ENCODE measurements around the gene UCP3.

UCP3 gene

DNA sequence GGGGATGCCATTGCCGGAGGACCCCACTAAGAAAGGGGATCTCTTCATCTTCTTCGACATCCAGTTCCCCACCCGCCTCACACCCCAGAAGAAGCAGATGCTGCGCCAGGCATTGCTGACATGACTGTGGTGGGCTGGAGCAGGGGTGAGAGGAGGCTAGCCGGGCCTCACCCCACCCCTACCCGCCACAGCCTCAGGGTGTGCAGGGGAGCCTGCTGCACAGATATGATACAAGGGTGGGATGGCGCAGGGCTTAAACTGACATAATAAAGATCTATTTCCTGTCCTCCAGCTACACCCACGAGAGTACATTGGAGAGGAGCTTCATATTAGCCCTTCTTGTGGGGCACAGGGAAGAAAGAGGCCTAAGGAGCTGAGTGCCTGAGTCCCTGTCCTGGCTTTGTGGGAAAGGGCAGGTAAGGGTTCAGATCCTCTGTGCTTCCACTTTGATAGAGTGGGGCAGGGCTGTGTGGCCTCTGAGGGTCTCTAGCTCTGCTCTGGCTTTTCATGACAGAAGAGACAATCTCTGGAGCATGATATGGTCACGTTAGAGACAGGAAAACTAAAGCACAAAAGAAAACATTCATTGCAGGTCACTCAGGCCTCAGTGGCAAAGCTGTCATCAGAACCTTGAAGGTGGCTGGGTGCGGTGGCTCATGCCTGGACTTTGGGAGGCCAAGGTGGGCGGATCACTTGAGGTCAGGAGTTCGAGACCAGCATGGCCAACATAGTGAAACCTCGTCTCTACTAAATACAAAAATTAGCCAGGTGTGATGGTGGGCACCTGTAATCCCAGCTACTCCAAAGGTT, 38.7 kb downstream of the UCP3 start:
- no peaks in the 10 kb centered on the region for H3K9me3 ChIP-seq (ENCODE audit: insufficient read depth, low read length)
- H3K9ac ChIP-seq (ENCODE audit: low read length): no peak overlapping the region
- TF ChIP-seq, protein P1, sequence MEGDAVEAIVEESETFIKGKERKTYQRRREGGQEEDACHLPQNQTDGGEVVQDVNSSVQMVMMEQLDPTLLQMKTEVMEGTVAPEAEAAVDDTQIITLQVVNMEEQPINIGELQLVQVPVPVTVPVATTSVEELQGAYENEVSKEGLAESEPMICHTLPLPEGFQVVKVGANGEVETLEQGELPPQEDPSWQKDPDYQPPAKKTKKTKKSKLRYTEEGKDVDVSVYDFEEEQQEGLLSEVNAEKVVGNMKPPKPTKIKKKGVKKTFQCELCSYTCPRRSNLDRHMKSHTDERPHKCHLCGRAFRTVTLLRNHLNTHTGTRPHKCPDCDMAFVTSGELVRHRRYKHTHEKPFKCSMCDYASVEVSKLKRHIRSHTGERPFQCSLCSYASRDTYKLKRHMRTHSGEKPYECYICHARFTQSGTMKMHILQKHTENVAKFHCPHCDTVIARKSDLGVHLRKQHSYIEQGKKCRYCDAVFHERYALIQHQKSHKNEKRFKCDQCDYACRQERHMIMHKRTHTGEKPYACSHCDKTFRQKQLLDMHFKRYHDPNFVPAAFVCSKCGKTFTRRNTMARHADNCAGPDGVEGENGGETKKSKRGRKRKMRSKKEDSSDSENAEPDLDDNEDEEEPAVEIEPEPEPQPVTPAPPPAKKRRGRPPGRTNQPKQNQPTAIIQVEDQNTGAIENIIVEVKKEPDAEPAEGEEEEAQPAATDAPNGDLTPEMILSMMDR (IDR thresholded peaks at IDR 0.05; ENCODE audit: insufficient read depth, low read length, poor library complexity, severe bottlenecking): no peak
- TF ChIP-seq EZH2phosphoT487 (conservative IDR thresholded peaks at IDR 0.05; ENCODE audit: low read length): no peak
- H3K4me2 ChIP-seq (ENCODE audit: low read depth, low read length, poor library complexity, severe bottlenecking): no peak overlapping the region
- peaks cover 7% of the 10 kb centered on the region; the same call in 1 of the 2 replicates for H3F3A ChIP-seq (ENCODE audit: insufficient read depth)
- H3K79me2 ChIP-seq (ENCODE audit: insufficient read depth, low read length): no peaks in the 10 kb centered on the region
- H3K27me3 ChIP-seq (ENCODE audit: low read length): no peaks in the 10 kb centered on the region
- no peaks in the 10 kb centered on the region for H4K20me1 ChIP-seq (ENCODE audit: low read depth, low read length)
- no peaks in the 10 kb centered on the region for H3K36me3 ChIP-seq (ENCODE audit: low read length)
- H3K27ac ChIP-seq (ENCODE audit: low read depth, low read length): no peak overlapping the region
- no peaks in the 10 kb centered on the region for H3K9me2 ChIP-seq (replicated peaks; ENCODE audit: insufficient read depth, low read length)
- no peak overlapping the region for H2AFZ ChIP-seq (ENCODE audit: low read depth, low read length, severe bottlenecking)
- H3K4me3 ChIP-seq (ENCODE audit: insufficient read depth, low read length, poor library complexity, severe bottlenecking): no peak overlapping the region

DNA sequence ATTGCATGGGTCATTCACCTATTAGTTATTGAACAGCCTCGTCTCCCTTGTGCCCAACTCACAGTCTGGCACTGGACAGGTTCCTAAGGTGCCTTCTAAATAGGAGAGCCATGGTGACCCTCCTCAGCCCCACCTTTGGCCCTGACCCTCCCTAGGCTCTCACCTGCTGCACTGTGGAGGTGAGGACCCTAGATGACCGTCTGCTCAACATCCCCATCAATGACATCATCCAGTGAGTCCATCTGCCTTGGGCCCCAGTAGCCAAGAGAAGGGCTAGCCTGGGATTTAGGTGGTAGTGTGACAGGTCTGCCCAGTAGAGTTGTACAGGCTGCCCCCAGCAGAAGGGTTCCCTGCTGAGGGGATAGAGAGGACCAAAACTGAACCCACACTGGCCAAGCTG, 39.8 kb downstream of the UCP3 start:
- Histone ChIP-seq H3K4me2 (ENCODE audit: low read depth, low read length, poor library complexity, severe bottlenecking) (no peak overlapping the region), H3K27me3 (ENCODE audit: low read length) (no peaks in the 10 kb centered on the region), H3K9me2 (replicated peaks; ENCODE audit: insufficient read depth, low read length) (no peaks in the 10 kb centered on the region), H3F3A (ENCODE audit: insufficient read depth) (peaks cover 7% of the 10 kb centered on the region; the same call in 1 of the 2 replicates), H2AFZ (ENCODE audit: low read depth, low read length, severe bottlenecking) (no peak overlapping the region), H3K27ac (ENCODE audit: low read depth, low read length) (no peak overlapping the region), H4K20me1 (ENCODE audit: low read depth, low read length) (no peaks in the 10 kb centered on the region), H3K9ac (ENCODE audit: low read length) (no peak overlapping the region), H3K4me3 (ENCODE audit: insufficient read depth, low read length, poor library complexity, severe bottlenecking) (no peak overlapping the region), H3K79me2 (ENCODE audit: insufficient read depth, low read length) (no peaks in the 10 kb centered on the region), H3K9me3 (ENCODE audit: insufficient read depth, low read length) (no peaks in the 10 kb centered on the region), H3K36me3 (ENCODE audit: low read length) (no peaks in the 10 kb centered on the region)
- no peak for TF ChIP-seq EZH2phosphoT487 (conservative IDR thresholded peaks at IDR 0.05; ENCODE audit: low read length)
- TF ChIP-seq, protein P1 (IDR thresholded peaks at IDR 0.05; ENCODE audit: insufficient read depth, low read length, poor library complexity, severe bottlenecking): no peak

DNA sequence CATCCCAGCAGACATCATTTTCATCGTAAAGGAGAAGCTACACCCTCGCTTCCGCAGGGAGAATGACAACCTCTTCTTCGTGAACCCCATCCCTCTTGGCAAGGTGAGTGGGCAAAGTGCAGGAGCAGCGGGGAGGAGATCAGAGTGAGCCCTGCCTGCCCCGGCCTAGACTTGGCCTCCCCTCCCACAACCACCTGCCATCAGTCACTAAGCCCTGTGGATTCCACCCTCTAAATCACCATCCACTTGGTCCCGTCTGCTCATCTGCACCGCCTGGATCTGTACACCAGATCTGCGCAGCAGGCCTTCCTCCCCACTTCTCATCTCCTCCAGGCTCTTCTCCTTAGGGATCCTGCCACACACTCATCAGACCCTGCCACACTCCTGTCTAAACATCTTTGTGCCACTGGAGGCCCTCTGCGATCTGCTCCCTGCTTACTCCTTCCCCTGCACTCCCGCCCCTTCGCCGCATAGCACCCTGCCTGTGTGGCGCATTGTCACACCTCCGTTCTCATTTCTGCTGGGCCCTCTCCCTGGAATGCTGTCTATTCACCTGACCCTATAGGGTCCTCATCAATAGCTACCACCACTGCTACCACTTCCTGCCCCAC, 40.4 kb downstream of the UCP3 start:
- no peaks in the 10 kb centered on the region for H3K27me3 ChIP-seq (ENCODE audit: low read length)
- H3K9me3 ChIP-seq (ENCODE audit: insufficient read depth, low read length): no peaks in the 10 kb centered on the region
- no peak overlapping the region for H2AFZ ChIP-seq (ENCODE audit: low read depth, low read length, severe bottlenecking)
- H3K9ac ChIP-seq (ENCODE audit: low read length): no peak overlapping the region
- H3K36me3 ChIP-seq (ENCODE audit: low read length): no peaks in the 10 kb centered on the region
- no peak overlapping the region for H3K4me3 ChIP-seq (ENCODE audit: insufficient read depth, low read length, poor library complexity, severe bottlenecking)
- no peaks in the 10 kb centered on the region for H4K20me1 ChIP-seq (ENCODE audit: low read depth, low read length)
- TF ChIP-seq, protein P1 (IDR thresholded peaks at IDR 0.05; ENCODE audit: insufficient read depth, low read length, poor library complexity, severe bottlenecking): no peak
- TF ChIP-seq EZH2phosphoT487 (conservative IDR thresholded peaks at IDR 0.05; ENCODE audit: low read length): no peak
- H3K27ac ChIP-seq (ENCODE audit: low read depth, low read length): no peak overlapping the region
- no peaks in the 10 kb centered on the region for H3K79me2 ChIP-seq (ENCODE audit: insufficient read depth, low read length)
- no peak overlapping the region for H3K4me2 ChIP-seq (ENCODE audit: low read depth, low read length, poor library complexity, severe bottlenecking)
- peaks cover 7% of the 10 kb centered on the region; the same call in 1 of the 2 replicates for H3F3A ChIP-seq (ENCODE audit: insufficient read depth)
- no peaks in the 10 kb centered on the region for H3K9me2 ChIP-seq (replicated peaks; ENCODE audit: insufficient read depth, low read length)

All from SU-DHL-6 (cell line).